ENCODE measurements around the gene RSBN1L. TPM values are rescaled to one million over a fixed set of nuclear protein-coding genes. Genes with fewer than 3 reads are reported as not detected.

Gene RSBN1L
- total RNA-seq, 1 donor from 2014 or later: 28.8 TPM

GRCh38 chr7:77746164-77746823 lies 50.0 kb downstream of the RSBN1L start:
- no peak overlapping the region for H3K4me3 Mint-ChIP-seq (ENCODE audit: low read depth)
- DNase-seq (ENCODE audit: low spot score): no peak
- H3K27me3 Mint-ChIP-seq (ENCODE audit: low read depth): no peaks in the 10 kb centered on the region
- H3K4me1 Mint-ChIP-seq (ENCODE audit: low read depth): peaks cover 10% of the 10 kb centered on the region
- H3K9me3 Mint-ChIP-seq: no peaks in the 10 kb centered on the region
- no peak overlapping the region for H3K27ac Mint-ChIP-seq
- intact Hi-C loops (cut with micrococcal nuclease): no loop called here
- H3K36me3 Mint-ChIP-seq (ENCODE audit: low read depth): peaks cover 34% of the 10 kb centered on the region

GRCh38 chr7:77746824-77747165 lies 50.5 kb downstream of the RSBN1L start:
- Mint-ChIP-seq H3K27ac (no peak overlapping the region), H3K4me1 (ENCODE audit: low read depth) (peaks cover 10% of the 10 kb centered on the region), H3K4me3 (ENCODE audit: low read depth) (no peak overlapping the region), H3K9me3 (no peaks in the 10 kb centered on the region), H3K27me3 (ENCODE audit: low read depth) (no peaks in the 10 kb centered on the region), H3K36me3 (ENCODE audit: low read depth) (peaks cover 34% of the 10 kb centered on the region)
- intact Hi-C loops (cut with micrococcal nuclease): no loop called here
- no peak for DNase-seq (ENCODE audit: low spot score)

- DNase-seq (ENCODE audit: low spot score): no peak
- Mint-ChIP-seq H3K27ac (no peak overlapping the region), H3K4me3 (ENCODE audit: low read depth) (no peak overlapping the region), H3K27me3 (ENCODE audit: low read depth) (no peaks in the 10 kb centered on the region), H3K9me3 (no peaks in the 10 kb centered on the region), H3K4me1 (ENCODE audit: low read depth) (peaks cover 13% of the 10 kb centered on the region), H3K36me3 (ENCODE audit: low read depth) (peaks cover 34% of the 10 kb centered on the region)
- intact Hi-C loops (cut with micrococcal nuclease): no loop called here
Measured at GRCh38 chr7:77747178-77747577, 50.9 kb downstream of the RSBN1L start.

GRCh38 chr7:77747718-77748117 lies 51.5 kb downstream of the RSBN1L start:
- Mint-ChIP-seq H3K4me1 (ENCODE audit: low read depth) (peaks cover 16% of the 10 kb centered on the region), H3K9me3 (no peaks in the 10 kb centered on the region), H3K4me3 (ENCODE audit: low read depth) (no peak overlapping the region), H3K27me3 (ENCODE audit: low read depth) (no peaks in the 10 kb centered on the region), H3K27ac (no peak overlapping the region), H3K36me3 (ENCODE audit: low read depth) (peaks cover 35% of the 10 kb centered on the region)
- intact Hi-C loops (cut with micrococcal nuclease): no loop called here
- DNase-seq (ENCODE audit: low spot score): no peak

- peaks cover 28% of the 10 kb centered on the region for H3K4me1 Mint-ChIP-seq (ENCODE audit: low read depth)
- peaks cover 30% of the 10 kb centered on the region for H3K36me3 Mint-ChIP-seq (ENCODE audit: low read depth)
- peak overlapping the region; percentile 4 for H3K27ac Mint-ChIP-seq
- H3K9me3 Mint-ChIP-seq: no peaks in the 10 kb centered on the region
- intact Hi-C loops (cut with micrococcal nuclease): no loop called here
- no peak for DNase-seq (ENCODE audit: low spot score)
- H3K4me3 Mint-ChIP-seq (ENCODE audit: low read depth): no peak overlapping the region
- no peaks in the 10 kb centered on the region for H3K27me3 Mint-ChIP-seq (ENCODE audit: low read depth)
Measured at GRCh38 chr7:77752016-77752415, 55.8 kb downstream of the RSBN1L start.

- H3K27ac Mint-ChIP-seq: no peak overlapping the region
Measured at GRCh38 chr7:77753173-77753572, 56.9 kb downstream of the RSBN1L start.

GRCh38 chr7:77757589-77757988 lies 61.3 kb downstream of the RSBN1L start:
- H3K4me1 Mint-ChIP-seq (ENCODE audit: low read depth): peaks cover 31% of the 10 kb centered on the region
- intact Hi-C loops (cut with micrococcal nuclease): loop anchor here (5.0 kb wide), 1 partner anchor 40 kb away; the partner anchor contains the start of genes PHTF2 and TMEM60
- no peak for DNase-seq (ENCODE audit: low spot score)
- no peaks in the 10 kb centered on the region for H3K27me3 Mint-ChIP-seq (ENCODE audit: low read depth)
- no peaks in the 10 kb centered on the region for H3K9me3 Mint-ChIP-seq
- no peak overlapping the region for H3K27ac Mint-ChIP-seq
- H3K36me3 Mint-ChIP-seq (ENCODE audit: low read depth): peaks cover 3% of the 10 kb centered on the region
- no peak overlapping the region for H3K4me3 Mint-ChIP-seq (ENCODE audit: low read depth)

More at GRCh38 chr7:77753173-77753572, 56.9 kb downstream of the RSBN1L start:
- intact Hi-C loops (cut with micrococcal nuclease): no loop called here
- DNase-seq (ENCODE audit: low spot score): no peak
- no peaks in the 10 kb centered on the region for H3K9me3 Mint-ChIP-seq
- no peak overlapping the region for H3K4me3 Mint-ChIP-seq (ENCODE audit: low read depth)
- no peaks in the 10 kb centered on the region for H3K27me3 Mint-ChIP-seq (ENCODE audit: low read depth)
- H3K4me1 Mint-ChIP-seq (ENCODE audit: low read depth): peaks cover 31% of the 10 kb centered on the region
- peaks cover 29% of the 10 kb centered on the region for H3K36me3 Mint-ChIP-seq (ENCODE audit: low read depth)

- Mint-ChIP-seq H3K36me3 (ENCODE audit: low read depth) (peaks cover 10% of the 10 kb centered on the region), H3K9me3 (no peaks in the 10 kb centered on the region), H3K4me1 (ENCODE audit: low read depth) (peaks cover 26% of the 10 kb centered on the region), H3K27ac (no peak overlapping the region), H3K27me3 (ENCODE audit: low read depth) (no peaks in the 10 kb centered on the region), H3K4me3 (ENCODE audit: low read depth) (no peak overlapping the region)
- DNase-seq (ENCODE audit: low spot score): peak; percentile 46
- intact Hi-C loops (cut with micrococcal nuclease): loop anchor here (1.0 to 5.0 kb wide), 4 partner anchors 38 to 108 kb away; partner anchors contain the start of genes PHTF2, RSBN1L and TMEM60
Measured at GRCh38 chr7:77759294-77759889, 63.1 kb downstream of the RSBN1L start.

- no peak for DNase-seq (ENCODE audit: low spot score)
- Mint-ChIP-seq H3K9me3 (no peaks in the 10 kb centered on the region), H3K36me3 (ENCODE audit: low read depth) (peaks cover 11% of the 10 kb centered on the region), H3K27ac (no peak overlapping the region), H3K4me3 (ENCODE audit: low read depth) (no peak overlapping the region), H3K4me1 (ENCODE audit: low read depth) (peaks cover 25% of the 10 kb centered on the region), H3K27me3 (ENCODE audit: low read depth) (no peaks in the 10 kb centered on the region)
- intact Hi-C loops (cut with micrococcal nuclease): no loop called here
Measured at GRCh38 chr7:77760809-77761453, 64.7 kb downstream of the RSBN1L start.

- H3K9me3 Mint-ChIP-seq: no peaks in the 10 kb centered on the region
- H3K27me3 Mint-ChIP-seq (ENCODE audit: low read depth): no peaks in the 10 kb centered on the region
- intact Hi-C loops (cut with micrococcal nuclease): no loop called here
- DNase-seq (ENCODE audit: low spot score): no peak
- H3K27ac Mint-ChIP-seq: no peak overlapping the region
- H3K4me3 Mint-ChIP-seq (ENCODE audit: low read depth): no peak overlapping the region
- peaks cover 22% of the 10 kb centered on the region for H3K36me3 Mint-ChIP-seq (ENCODE audit: low read depth)
- H3K4me1 Mint-ChIP-seq (ENCODE audit: low read depth): peaks cover 14% of the 10 kb centered on the region
Measured at GRCh38 chr7:77765481-77765880, 69.2 kb downstream of the RSBN1L start.

- no peak overlapping the region for H3K4me3 Mint-ChIP-seq (ENCODE audit: low read depth)
- H3K4me1 Mint-ChIP-seq (ENCODE audit: low read depth): peaks cover 13% of the 10 kb centered on the region
- no peaks in the 10 kb centered on the region for H3K9me3 Mint-ChIP-seq
- no peak overlapping the region for H3K27ac Mint-ChIP-seq
- intact Hi-C loops (cut with micrococcal nuclease): no loop called here
- DNase-seq (ENCODE audit: low spot score): no peak
- no peaks in the 10 kb centered on the region for H3K27me3 Mint-ChIP-seq (ENCODE audit: low read depth)
- H3K36me3 Mint-ChIP-seq (ENCODE audit: low read depth): peaks cover 26% of the 10 kb centered on the region
Measured at GRCh38 chr7:77765906-77766800, 69.9 kb downstream of the RSBN1L start.

- Mint-ChIP-seq H3K9me3 (no peaks in the 10 kb centered on the region), H3K27ac (peak overlapping the region; percentile 56), H3K36me3 (ENCODE audit: low read depth) (peaks cover 27% of the 10 kb centered on the region), H3K4me1 (ENCODE audit: low read depth) (peaks cover 11% of the 10 kb centered on the region), H3K4me3 (ENCODE audit: low read depth) (no peak overlapping the region), H3K27me3 (ENCODE audit: low read depth) (no peaks in the 10 kb centered on the region)
- intact Hi-C loops (cut with micrococcal nuclease): no loop called here
- DNase-seq (ENCODE audit: low spot score): no peak
Measured at GRCh38 chr7:77766801-77767605, 70.7 kb downstream of the RSBN1L start.

Measured in activated T-helper 2 cell treated with anti-CD3 and anti-CD28 coated beads, Interferon-gamma antibody, Interleukin-2, Interleukin-4, amounts not matched to agents 10 μg/mL and 5 μg/mL and 100 μg/mL, durations not matched to agents 14 hours and 24 hours and 36 hours (primary cell).